LHCN-M2 (cell line): ENCODE data around the gene RAI1. TPM values are rescaled to one million over a fixed set of nuclear protein-coding genes. Genes with fewer than 3 reads are reported as not detected.

Experiments
- DNase-seq: peaks from one replicate; pipeline ENCODE4 v3.0.0-alpha.2; 2012; ENCODE audit warnings: low read depth
- total RNA-seq: library from RNA; depleted of rRNA; stranded (reverse); fragments of >200 nt; gene quantifications from 2 replicates; pipeline ENCODE4 v1.2.3, GENCODE V29; 2014

Gene RAI1
- total RNA-seq, 1 experiment from 2014 or later, result 10.3 TPM

- DNase-seq, result no peak
Observed at GRCh38 chr17:17766077-17766743, 85.0 kb downstream of the RAI1 start.

GRCh38 chr17:17766744-17767120, 85.5 kb downstream of the RAI1 start:
- DNase-seq, result no peak

GRCh38 chr17:17767154-17767869, 86.1 kb downstream of the RAI1 start:
- DNase-seq, result no peak

- no peak for DNase-seq
Observed at GRCh38 chr17:17767887-17768418, 86.7 kb downstream of the RAI1 start.

GRCh38 chr17:17768424-17769088, 87.3 kb downstream of the RAI1 start:
- no peak for DNase-seq

GRCh38 chr17:17769869-17770631, 88.8 kb downstream of the RAI1 start:
- DNase-seq, result no peak

GRCh38 chr17:17770632-17771044, 89.4 kb downstream of the RAI1 start:
- DNase-seq, result no peak

- no peak for DNase-seq
Observed at GRCh38 chr17:17771498-17772201, 90.4 kb downstream of the RAI1 start.

- DNase-seq, result no peak
Observed at GRCh38 chr17:17772231-17772630, 91.0 kb downstream of the RAI1 start.

- peak; percentile 41 for DNase-seq
Observed at GRCh38 chr17:17774009-17774881, 93.0 kb downstream of the RAI1 start.

GRCh38 chr17:17776889-17777288, 95.6 kb downstream of the RAI1 start:
- DNase-seq, result no peak

GRCh38 chr17:17778308-17779014, 97.2 kb downstream of the RAI1 start:
- DNase-seq, result no peak

GRCh38 chr17:17779015-17779611, 97.9 kb downstream of the RAI1 start:
- DNase-seq, result no peak

GRCh38 chr17:17780922-17781590, 99.8 kb downstream of the RAI1 start:
- DNase-seq, result no peak

- no peak for DNase-seq
Observed at GRCh38 chr17:17781591-17782496, 100.6 kb downstream of the RAI1 start.

GRCh38 chr17:17782523-17783115, 101.4 kb downstream of the RAI1 start:
- no peak for DNase-seq
